ENCODE data around the gene GDF2.

GDF2 gene

GRCh38 chr10:47332946-47333345 lies 10.7 kb downstream of the GDF2 start:
- DNase-seq (ENCODE audit: low read depth in 2 of 2), result no peak

GRCh38 chr10:47333532-47333931 lies 11.3 kb downstream of the GDF2 start:
- DNase-seq (ENCODE audit: low read depth in 2 of 2), result no peak

GRCh38 chr10:47334466-47335295 lies 12.4 kb downstream of the GDF2 start:
- no peak for DNase-seq (ENCODE audit: low read depth in 2 of 2)

DNA sequence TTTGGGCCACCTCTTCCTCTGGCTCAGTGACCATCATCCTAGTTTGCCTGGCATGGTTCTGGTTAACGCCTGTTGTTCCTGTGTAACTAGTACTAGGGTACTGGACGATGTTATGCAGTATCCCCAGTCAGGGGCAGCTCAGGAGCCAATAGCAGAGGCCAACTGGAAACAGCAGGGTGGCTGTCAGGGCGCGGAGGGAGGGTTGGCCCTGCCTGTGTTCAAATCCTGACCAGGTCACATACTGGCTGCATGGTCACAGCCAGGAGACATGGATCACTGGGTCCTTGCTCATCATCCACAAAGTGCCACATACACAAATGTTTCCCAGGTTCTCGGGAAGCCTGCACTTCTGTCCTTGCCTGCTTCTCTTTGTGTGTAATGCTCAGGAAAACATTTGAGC lies 13.7 kb downstream of the GDF2 start:
- DNase-seq (ENCODE audit: low read depth in 2 of 2), result no peak

- DNase-seq (ENCODE audit: low read depth in 2 of 2), result no peak
These were observed 14.3 kb downstream of the GDF2 start for GRCh38 chr10:47336387-47337134.

- DNase-seq (ENCODE audit: low read depth in 2 of 2), result no peak
These were observed 15.1 kb downstream of the GDF2 start for GRCh38 chr10:47337310-47337709.

GRCh38 chr10:47339186-47339735 lies 17.0 kb downstream of the GDF2 start:
- DNase-seq (ENCODE audit: low read depth in 2 of 2), result no peak

DNA sequence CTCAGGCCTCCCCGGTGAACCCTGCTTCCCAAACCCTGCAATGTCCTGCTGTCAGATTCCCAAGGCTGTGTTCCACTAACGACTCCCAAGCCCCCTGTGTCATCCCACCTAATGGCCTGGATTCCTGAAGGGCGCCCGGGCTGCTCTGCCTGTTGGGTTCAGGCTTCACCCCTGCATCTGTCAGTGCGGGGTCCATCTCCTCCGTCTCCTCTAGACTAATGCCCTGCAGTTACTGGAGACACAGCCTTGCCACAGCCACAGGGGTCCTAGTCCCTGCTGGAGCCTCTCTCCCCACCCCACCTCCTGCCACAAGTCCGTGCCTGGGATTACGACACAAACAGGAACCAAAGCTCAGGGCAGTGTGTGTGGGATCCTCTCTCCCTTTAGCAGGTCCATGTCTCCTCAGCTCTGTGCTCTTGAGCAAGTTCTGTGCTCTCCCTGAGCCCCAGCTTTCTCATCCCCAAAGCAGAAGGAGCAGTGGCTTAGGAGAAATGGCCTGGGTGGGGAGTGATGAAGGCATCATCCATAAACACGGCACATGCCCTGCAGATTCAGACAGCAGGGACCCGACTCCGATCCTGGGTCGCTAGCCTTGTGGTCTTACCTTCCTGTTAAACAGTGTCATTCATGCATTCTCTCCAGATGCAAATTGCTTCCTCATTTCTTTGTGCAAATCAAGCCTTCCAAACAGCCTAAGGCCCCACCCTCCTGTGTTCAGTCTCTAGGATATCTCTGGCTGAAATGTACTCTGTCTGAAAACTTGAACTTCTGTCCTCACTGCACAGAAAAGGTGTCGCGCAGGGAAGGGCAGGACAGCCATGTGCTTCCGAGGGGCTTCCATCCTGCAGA lies 17.7 kb downstream of the GDF2 start:
- DNase-seq (ENCODE audit: low read depth in 2 of 2), result no peak

- DNase-seq (ENCODE audit: low read depth in 2 of 2), result peak; percentile 37 to 69
These were observed 18.4 kb downstream of the GDF2 start for GRCh38 chr10:47340608-47341170.

DNA sequence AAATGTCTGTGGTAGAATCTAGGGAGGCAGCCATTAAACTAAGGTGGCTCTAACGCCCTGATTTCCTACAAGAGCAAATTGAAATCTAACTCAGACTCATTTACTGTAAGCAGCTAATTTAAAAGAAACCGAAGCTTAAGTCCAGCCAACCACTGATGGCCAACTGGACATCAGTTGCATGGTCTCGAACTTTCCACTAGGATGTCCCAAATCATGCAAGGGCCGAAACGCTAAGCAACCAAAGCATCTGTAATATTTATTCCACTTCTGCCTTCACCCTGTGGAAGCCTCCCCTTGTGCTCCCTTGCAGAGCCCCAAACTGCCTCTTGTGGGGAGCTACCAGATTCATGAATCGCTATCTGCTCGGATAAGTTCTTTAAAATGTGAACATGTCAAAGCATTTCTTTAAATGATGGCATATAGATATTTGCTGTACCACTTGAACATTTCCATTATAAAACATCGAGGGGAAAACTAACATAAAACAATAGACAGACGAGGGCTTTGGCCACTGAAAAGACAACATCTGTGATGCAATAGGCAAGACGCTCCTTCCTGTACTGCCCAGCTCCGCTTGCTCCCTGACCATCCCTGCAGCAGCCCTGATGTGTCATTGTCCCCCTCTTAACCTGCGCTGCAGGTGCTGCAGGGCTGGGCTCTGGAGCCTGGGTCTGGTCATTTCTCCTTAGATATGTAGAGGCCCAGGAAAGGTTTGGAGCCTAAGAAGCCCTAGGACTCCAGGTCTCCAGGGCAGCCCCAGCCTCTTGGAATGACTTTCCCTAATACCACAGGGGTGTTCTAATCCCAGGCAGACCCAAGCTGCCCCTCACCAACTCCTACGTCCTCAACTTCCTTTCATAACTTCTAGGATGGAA lies 23.0 kb downstream of the GDF2 start:
- no peak for DNase-seq (ENCODE audit: low read depth in 2 of 2)

GRCh38 chr10:47346581-47347302 lies 24.5 kb downstream of the GDF2 start:
- DNase-seq (ENCODE audit: low read depth in 2 of 2), result no peak

- no peak for DNase-seq (ENCODE audit: low read depth in 2 of 2)
These were observed 25.0 kb downstream of the GDF2 start for GRCh38 chr10:47347303-47347675.

- no peak for DNase-seq (ENCODE audit: low read depth in 2 of 2)
These were observed 25.9 kb downstream of the GDF2 start, which contains the start of gene RBP3 for GRCh38 chr10:47348138-47348651. Gene RBP3, plus strand, starts transcription at chr10:47348363. Its CDS starts 122 bp downstream, at chr10:47348485.

- DNase-seq (ENCODE audit: low read depth in 2 of 2), result no peak
These were observed 26.6 kb downstream of the GDF2 start for GRCh38 chr10:47348661-47349470.

DNA sequence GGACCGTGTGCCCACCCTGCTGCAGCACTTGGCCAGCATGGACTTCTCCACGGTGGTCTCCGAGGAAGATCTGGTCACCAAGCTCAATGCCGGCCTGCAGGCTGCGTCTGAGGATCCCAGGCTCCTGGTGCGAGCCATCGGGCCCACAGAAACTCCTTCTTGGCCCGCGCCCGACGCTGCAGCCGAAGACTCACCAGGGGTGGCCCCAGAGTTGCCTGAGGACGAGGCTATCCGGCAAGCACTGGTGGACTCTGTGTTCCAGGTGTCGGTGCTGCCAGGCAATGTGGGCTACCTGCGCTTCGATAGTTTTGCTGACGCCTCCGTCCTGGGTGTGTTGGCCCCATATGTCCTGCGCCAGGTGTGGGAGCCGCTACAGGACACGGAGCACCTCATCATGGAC lies 27.3 kb downstream of the GDF2 start:
- DNase-seq (ENCODE audit: low read depth in 2 of 2), result no peak

DNA sequence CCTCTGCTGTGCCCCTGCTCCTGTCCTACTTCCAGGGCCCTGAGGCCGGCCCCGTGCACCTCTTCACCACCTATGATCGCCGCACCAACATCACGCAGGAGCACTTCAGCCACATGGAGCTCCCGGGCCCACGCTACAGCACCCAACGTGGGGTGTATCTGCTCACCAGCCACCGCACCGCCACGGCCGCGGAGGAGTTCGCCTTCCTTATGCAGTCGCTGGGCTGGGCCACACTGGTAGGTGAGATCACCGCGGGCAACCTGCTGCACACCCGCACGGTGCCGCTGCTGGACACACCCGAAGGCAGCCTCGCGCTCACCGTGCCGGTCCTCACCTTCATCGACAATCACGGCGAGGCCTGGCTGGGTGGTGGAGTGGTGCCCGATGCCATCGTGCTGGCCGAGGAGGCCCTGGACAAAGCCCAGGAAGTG lies 27.7 kb downstream of the GDF2 start:
- no peak for DNase-seq (ENCODE audit: low read depth in 2 of 2)

DNA sequence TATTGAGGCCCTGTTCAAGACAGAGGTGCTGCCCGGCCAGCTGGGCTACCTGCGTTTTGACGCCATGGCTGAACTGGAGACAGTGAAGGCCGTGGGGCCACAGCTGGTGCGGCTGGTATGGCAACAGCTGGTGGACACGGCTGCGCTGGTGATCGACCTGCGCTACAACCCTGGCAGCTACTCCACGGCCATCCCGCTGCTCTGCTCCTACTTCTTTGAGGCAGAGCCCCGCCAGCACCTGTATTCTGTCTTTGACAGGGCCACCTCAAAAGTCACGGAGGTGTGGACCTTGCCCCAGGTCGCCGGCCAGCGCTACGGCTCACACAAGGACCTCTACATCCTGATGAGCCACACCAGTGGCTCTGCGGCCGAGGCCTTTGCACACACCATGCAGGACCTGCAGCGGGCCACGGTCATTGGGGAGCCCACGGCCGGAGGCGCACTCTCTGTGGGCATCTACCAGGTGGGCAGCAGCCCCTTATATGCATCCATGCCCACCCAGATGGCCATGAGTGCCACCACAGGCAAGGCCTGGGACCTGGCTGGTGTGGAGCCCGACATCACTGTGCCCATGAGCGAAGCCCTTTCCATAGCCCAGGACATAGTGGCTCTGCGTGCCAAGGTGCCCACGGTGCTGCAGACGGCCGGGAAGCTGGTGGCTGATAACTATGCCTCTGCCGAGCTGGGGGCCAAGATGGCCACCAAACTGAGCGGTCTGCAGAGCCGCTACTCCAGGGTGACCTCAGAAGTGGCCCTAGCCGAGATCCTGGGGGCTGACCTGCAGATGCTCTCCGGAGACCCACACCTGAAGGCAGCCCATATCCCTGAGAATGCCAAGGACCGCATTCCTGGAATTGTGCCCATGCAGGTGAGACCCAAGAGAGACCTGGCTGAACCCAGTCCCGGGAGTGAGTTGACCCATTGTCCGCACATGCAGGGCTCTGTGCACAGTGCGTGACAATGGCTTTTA lies 28.7 kb downstream of the GDF2 start:
- no peak for DNase-seq (ENCODE audit: low read depth in 2 of 2)
